ENCODE data around the gene SHC1.

SHC1 gene

DNA sequence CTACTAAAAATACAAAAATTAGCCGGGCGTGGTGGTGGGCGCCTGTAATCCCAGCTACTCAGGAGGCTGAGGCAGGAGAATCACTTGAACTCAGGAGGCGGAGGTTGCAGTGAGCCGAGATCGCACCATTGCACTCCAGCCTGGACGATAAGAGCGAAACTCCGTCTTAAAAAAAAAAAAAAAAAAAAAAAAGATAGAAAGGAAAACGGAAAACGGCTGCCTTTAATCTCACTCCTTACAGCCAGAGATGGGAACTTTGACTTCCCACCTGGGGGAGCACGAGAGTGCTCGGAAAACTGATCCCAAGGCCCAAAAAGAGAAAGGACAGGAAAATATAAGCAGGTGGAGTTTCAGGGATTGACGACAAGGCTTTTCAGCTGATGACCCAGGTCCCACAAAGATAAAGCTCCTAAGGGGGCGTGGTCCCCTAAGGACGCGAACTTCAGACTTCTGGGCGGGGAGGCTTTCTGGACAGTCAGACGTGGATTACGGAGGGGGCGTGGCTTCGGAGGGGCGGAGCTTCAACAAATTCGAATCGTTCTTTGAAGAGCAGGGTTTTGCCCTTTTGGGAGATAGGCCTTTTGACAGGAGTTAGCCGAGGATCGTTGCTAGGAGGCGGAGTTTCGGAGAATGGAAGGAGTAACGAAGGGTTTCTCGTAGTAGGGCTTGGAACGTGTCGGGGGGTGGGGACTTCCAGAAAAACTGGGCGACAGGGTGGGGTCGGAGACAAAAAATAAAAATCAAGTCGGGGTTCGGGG is 3.0 kb upstream of the SHC1 start (continued):
- TF ChIP-seq, protein P1, sequence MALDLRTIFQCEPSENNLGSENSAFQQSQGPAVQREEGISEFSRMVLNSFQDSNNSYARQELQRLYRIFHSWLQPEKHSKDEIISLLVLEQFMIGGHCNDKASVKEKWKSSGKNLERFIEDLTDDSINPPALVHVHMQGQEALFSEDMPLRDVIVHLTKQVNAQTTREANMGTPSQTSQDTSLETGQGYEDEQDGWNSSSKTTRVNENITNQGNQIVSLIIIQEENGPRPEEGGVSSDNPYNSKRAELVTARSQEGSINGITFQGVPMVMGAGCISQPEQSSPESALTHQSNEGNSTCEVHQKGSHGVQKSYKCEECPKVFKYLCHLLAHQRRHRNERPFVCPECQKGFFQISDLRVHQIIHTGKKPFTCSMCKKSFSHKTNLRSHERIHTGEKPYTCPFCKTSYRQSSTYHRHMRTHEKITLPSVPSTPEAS (tag by site-specific recombination; IDR thresholded peaks at IDR 0.05) = no peak
- TF ChIP-seq ZBTB21 (tag by site-specific recombination; IDR thresholded peaks at IDR 0.05) = no peak; the same call in 1 of the 2 replicates
- peak; percentile 18; the same call in 1 of the 2 replicates for TF ChIP-seq ZFP69B (tag by site-specific recombination; IDR thresholded peaks at IDR 0.05)
- no peak for TF ChIP-seq ZNF623 (tag by site-specific recombination; IDR thresholded peaks at IDR 0.05)
- no peak for TF ChIP-seq ZNF155 (tag by site-specific recombination; IDR thresholded peaks at IDR 0.05)
- no peak for TF ChIP-seq ZNF585B (tag by site-specific recombination; IDR thresholded peaks at IDR 0.05)
- no peak for TF ChIP-seq ZFP3 (tag by site-specific recombination; IDR thresholded peaks at IDR 0.05; ENCODE audit: low read depth)
- TF ChIP-seq, protein P2, sequence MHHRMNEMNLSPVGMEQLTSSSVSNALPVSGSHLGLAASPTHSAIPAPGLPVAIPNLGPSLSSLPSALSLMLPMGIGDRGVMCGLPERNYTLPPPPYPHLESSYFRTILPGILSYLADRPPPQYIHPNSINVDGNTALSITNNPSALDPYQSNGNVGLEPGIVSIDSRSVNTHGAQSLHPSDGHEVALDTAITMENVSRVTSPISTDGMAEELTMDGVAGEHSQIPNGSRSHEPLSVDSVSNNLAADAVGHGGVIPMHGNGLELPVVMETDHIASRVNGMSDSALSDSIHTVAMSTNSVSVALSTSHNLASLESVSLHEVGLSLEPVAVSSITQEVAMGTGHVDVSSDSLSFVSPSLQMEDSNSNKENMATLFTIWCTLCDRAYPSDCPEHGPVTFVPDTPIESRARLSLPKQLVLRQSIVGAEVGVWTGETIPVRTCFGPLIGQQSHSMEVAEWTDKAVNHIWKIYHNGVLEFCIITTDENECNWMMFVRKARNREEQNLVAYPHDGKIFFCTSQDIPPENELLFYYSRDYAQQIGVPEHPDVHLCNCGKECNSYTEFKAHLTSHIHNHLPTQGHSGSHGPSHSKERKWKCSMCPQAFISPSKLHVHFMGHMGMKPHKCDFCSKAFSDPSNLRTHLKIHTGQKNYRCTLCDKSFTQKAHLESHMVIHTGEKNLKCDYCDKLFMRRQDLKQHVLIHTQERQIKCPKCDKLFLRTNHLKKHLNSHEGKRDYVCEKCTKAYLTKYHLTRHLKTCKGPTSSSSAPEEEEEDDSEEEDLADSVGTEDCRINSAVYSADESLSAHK (tag by site-specific recombination; IDR thresholded peaks at IDR 0.05) = no peak; the same call in 1 of the 2 replicates
- no peak for TF ChIP-seq YY1 (tag by site-specific recombination; IDR thresholded peaks at IDR 0.05)
- no peak for TF ChIP-seq ZNF596 (tag by site-specific recombination; IDR thresholded peaks at IDR 0.05)
- TF ChIP-seq, protein P3, sequence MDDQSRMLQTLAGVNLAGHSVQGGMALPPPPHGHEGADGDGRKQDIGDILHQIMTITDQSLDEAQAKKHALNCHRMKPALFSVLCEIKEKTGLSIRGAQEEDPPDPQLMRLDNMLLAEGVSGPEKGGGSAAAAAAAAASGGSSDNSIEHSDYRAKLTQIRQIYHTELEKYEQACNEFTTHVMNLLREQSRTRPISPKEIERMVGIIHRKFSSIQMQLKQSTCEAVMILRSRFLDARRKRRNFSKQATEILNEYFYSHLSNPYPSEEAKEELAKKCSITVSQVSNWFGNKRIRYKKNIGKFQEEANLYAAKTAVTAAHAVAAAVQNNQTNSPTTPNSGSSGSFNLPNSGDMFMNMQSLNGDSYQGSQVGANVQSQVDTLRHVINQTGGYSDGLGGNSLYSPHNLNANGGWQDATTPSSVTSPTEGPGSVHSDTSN (CRISPR knock-in tag; IDR thresholded peaks at IDR 0.05) = no peak
- no peak for TF ChIP-seq ZNF830 (tag by site-specific recombination; IDR thresholded peaks at IDR 0.05; ENCODE audit: low read depth)
- TF ChIP-seq, protein P4, sequence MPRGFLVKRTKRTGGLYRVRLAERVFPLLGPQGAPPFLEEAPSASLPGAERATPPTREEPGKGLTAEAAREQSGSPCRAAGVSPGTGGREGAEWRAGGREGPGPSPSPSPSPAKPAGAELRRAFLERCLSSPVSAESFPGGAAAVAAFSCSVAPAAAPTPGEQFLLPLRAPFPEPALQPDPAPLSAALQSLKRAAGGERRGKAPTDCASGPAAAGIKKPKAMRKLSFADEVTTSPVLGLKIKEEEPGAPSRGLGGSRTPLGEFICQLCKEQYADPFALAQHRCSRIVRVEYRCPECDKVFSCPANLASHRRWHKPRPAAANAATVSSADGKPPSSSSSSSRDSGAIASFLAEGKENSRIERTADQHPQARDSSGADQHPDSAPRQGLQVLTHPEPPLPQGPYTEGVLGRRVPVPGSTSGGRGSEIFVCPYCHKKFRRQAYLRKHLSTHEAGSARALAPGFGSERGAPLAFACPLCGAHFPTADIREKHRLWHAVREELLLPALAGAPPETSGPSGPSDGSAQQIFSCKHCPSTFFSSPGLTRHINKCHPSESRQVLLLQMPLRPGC (tag by site-specific recombination; IDR thresholded peaks at IDR 0.05) = no peak; the same call in 1 of the 2 replicates
- no peak for TF ChIP-seq ZNF558 (tag by site-specific recombination; IDR thresholded peaks at IDR 0.05)
- TF ChIP-seq ZBTB8A (tag by site-specific recombination; IDR thresholded peaks at IDR 0.05) = peak; percentile 78
- TF ChIP-seq OVOL3 (tag by site-specific recombination; IDR thresholded peaks at IDR 0.05) = no peak
- TF ChIP-seq ZNF169 (tag by site-specific recombination; IDR thresholded peaks at IDR 0.05) = no peak
- TF ChIP-seq, protein P5, sequence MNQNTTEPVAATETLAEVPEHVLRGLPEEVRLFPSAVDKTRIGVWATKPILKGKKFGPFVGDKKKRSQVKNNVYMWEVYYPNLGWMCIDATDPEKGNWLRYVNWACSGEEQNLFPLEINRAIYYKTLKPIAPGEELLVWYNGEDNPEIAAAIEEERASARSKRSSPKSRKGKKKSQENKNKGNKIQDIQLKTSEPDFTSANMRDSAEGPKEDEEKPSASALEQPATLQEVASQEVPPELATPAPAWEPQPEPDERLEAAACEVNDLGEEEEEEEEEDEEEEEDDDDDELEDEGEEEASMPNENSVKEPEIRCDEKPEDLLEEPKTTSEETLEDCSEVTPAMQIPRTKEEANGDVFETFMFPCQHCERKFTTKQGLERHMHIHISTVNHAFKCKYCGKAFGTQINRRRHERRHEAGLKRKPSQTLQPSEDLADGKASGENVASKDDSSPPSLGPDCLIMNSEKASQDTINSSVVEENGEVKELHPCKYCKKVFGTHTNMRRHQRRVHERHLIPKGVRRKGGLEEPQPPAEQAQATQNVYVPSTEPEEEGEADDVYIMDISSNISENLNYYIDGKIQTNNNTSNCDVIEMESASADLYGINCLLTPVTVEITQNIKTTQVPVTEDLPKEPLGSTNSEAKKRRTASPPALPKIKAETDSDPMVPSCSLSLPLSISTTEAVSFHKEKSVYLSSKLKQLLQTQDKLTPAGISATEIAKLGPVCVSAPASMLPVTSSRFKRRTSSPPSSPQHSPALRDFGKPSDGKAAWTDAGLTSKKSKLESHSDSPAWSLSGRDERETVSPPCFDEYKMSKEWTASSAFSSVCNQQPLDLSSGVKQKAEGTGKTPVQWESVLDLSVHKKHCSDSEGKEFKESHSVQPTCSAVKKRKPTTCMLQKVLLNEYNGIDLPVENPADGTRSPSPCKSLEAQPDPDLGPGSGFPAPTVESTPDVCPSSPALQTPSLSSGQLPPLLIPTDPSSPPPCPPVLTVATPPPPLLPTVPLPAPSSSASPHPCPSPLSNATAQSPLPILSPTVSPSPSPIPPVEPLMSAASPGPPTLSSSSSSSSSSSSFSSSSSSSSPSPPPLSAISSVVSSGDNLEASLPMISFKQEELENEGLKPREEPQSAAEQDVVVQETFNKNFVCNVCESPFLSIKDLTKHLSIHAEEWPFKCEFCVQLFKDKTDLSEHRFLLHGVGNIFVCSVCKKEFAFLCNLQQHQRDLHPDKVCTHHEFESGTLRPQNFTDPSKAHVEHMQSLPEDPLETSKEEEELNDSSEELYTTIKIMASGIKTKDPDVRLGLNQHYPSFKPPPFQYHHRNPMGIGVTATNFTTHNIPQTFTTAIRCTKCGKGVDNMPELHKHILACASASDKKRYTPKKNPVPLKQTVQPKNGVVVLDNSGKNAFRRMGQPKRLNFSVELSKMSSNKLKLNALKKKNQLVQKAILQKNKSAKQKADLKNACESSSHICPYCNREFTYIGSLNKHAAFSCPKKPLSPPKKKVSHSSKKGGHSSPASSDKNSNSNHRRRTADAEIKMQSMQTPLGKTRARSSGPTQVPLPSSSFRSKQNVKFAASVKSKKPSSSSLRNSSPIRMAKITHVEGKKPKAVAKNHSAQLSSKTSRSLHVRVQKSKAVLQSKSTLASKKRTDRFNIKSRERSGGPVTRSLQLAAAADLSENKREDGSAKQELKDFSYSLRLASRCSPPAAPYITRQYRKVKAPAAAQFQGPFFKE (tag by site-specific recombination; IDR thresholded peaks at IDR 0.05; ENCODE audit: borderline replicate concordance) = no peak
- TF ChIP-seq ZNF629 (tag by site-specific recombination; IDR thresholded peaks at IDR 0.05) = peak; percentile 69
- no peak for TF ChIP-seq ZNF544 (tag by site-specific recombination; IDR thresholded peaks at IDR 0.05)
- TF ChIP-seq, protein P6, sequence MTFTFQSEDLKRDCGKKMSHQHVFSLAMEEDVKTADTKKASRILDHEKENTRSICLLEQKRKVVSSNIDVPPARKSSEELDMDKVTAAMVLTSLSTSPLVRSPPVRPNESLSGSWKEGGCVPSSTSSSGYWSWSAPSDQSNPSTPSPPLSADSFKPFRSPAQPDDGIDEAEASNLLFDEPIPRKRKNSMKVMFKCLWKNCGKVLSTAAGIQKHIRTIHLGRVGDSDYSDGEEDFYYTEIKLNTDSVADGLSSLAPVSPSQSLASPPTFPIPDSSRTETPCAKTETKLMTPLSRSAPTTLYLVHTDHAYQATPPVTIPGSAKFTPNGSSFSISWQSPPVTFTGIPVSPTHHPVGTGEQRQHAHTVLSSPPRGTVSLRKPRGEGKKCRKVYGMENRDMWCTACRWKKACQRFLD (tag by site-specific recombination; IDR thresholded peaks at IDR 0.05) = no peak
- TF ChIP-seq, protein P7, sequence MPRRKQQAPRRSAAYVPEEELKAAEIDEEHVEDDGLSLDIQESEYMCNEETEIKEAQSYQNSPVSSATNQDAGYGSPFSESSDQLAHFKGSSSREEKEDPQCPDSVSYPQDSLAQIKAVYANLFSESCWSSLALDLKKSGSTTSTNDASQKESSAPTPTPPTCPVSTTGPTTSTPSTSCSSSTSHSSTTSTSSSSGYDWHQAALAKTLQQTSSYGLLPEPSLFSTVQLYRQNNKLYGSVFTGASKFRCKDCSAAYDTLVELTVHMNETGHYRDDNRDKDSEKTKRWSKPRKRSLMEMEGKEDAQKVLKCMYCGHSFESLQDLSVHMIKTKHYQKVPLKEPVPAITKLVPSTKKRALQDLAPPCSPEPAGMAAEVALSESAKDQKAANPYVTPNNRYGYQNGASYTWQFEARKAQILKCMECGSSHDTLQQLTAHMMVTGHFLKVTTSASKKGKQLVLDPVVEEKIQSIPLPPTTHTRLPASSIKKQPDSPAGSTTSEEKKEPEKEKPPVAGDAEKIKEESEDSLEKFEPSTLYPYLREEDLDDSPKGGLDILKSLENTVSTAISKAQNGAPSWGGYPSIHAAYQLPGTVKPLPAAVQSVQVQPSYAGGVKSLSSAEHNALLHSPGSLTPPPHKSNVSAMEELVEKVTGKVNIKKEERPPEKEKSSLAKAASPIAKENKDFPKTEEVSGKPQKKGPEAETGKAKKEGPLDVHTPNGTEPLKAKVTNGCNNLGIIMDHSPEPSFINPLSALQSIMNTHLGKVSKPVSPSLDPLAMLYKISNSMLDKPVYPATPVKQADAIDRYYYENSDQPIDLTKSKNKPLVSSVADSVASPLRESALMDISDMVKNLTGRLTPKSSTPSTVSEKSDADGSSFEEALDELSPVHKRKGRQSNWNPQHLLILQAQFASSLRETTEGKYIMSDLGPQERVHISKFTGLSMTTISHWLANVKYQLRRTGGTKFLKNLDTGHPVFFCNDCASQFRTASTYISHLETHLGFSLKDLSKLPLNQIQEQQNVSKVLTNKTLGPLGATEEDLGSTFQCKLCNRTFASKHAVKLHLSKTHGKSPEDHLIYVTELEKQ (tag by site-specific recombination; IDR thresholded peaks at IDR 0.05; ENCODE audit: borderline replicate concordance) = 0 out of 2 replicates have a peak, but pooled peaks have one; percentile 7

All from HEK293 (cell line).